Measurements from ENCODE around the gene STH. TPM values are rescaled to one million over a fixed set of nuclear protein-coding genes. Genes with fewer than 3 reads are reported as not detected.

Gene STH
- total RNA-seq, 1 experiment from 2014 or later, result not detected

DNA sequence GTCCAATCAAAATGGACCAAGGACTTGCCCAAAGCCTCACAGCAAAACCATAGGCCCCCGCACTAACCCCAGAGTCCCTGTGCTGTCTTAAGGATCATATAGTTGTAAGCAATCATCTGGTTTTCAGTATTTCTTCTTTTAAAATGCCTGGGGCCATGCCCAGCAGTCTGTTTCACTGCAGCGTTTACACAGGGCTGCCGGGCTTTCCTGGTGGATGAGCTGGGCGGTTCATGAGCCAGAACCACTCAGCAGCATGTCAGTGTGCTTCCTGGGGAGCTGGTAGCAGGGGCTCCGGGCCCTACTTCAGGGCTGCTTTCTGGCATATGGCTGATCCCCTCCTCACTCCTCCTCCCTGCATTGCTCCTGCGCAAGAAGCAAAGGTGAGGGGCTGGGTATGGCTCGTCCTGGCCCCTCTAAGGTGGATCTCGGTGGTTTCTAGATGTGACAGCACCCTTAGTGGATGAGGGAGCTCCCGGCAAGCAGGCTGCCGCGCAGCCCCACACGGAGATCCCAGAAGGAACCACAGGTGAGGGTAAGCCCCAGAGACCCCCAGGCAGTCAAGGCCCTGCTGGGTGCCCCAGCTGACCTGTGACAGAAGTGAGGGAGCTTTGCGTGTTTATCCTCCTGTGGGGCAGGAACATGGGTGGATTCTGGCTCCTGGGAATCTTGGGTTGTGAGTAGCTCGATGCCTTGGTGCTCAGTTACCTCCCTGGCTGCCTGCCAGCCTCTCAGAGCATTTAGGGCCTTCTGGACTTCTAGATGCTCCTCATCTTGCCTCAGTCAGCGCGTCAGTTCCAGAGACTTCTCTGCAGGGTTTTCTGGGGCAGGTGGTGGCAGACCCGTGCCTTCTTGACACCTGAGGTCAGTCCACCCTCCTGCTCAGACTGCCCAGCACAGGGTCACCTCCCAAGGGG is 24.8 kb upstream of the STH start:
- no peak overlapping the region for H3K27ac ChIP-seq
- peaks cover 20% of the 10 kb centered on the region for H3K27me3 ChIP-seq (replicated peaks)
- no peaks in the 10 kb centered on the region for H3K36me3 ChIP-seq
- peaks cover 9% of the 10 kb centered on the region; the same call in 1 of the 2 replicates for H3K9me3 ChIP-seq (replicated peaks)
- no peak overlapping the region for H3K4me3 ChIP-seq
- H3K4me1 ChIP-seq (replicated peaks), result no peaks in the 10 kb centered on the region
- no peak for DNase-seq (ENCODE audit: low read depth in 1 of 2, low spot score in 2 of 2)

- no peaks in the 10 kb centered on the region for H3K4me1 ChIP-seq (replicated peaks)
- H3K27me3 ChIP-seq (replicated peaks), result peaks cover 24% of the 10 kb centered on the region
- H3K4me3 ChIP-seq, result no peak overlapping the region
These were observed 24.0 kb upstream of the STH start for GRCh38 chr17:45974916-45975630.

DNA sequence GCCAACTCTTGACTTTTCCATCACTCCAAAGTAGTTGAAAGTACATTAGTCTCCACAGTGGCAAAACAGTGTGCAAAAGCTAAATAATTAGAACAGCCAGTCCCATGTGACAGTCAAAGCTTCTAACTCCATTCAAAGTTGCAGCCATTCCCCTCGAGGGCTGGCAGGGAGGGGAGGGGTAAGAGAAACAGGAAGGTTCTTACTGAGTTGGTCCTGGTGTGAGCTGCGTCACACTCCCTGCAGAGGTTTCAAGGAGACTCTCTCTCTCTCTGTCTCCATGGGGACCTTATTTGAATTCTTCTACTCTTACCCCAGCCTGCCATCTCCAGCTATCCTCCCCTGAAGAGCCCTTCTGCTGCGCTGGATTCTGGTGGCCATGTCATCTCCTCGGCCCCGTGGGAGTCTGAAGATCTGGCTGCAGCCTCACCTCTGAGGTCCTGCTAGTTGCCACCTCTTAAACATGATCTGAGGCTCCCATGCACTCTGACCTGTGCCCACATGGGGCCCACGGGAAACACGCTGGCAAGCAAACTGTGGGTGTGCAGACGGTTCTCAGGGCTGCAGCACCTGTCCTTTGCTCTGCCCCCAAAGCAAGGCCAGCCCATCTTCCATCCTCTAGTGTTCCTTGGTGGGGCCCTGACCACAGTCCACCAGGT is 23.3 kb upstream of the STH start:
- no peak for DNase-seq (ENCODE audit: low read depth in 1 of 2, low spot score in 2 of 2)
- no peak overlapping the region for H3K27ac ChIP-seq
- peaks cover 24% of the 10 kb centered on the region for H3K27me3 ChIP-seq (replicated peaks)
- no peaks in the 10 kb centered on the region for H3K36me3 ChIP-seq
- H3K4me3 ChIP-seq, result no peak overlapping the region
- no peaks in the 10 kb centered on the region for H3K9me3 ChIP-seq (replicated peaks)
- H3K4me1 ChIP-seq (replicated peaks), result no peaks in the 10 kb centered on the region

More at GRCh38 chr17:45974916-45975630, 24.0 kb upstream of the STH start:
- Histone ChIP-seq H3K36me3 (no peaks in the 10 kb centered on the region), H3K9me3 (replicated peaks) (0 out of 2 replicates have a peak, but pooled peaks cover 5% of the 10 kb centered on the region), H3K27ac (no peak overlapping the region)
- DNase-seq (ENCODE audit: low read depth in 1 of 2, low spot score in 2 of 2), result no peak

GRCh38 chr17:45976391-45976754 is 22.7 kb upstream of the STH start:
- no peaks in the 10 kb centered on the region for H3K4me1 ChIP-seq (replicated peaks)
- peaks cover 28% of the 10 kb centered on the region for H3K27me3 ChIP-seq (replicated peaks)
- H3K9me3 ChIP-seq (replicated peaks), result no peaks in the 10 kb centered on the region
- H3K36me3 ChIP-seq, result no peaks in the 10 kb centered on the region
- DNase-seq (ENCODE audit: low read depth in 1 of 2, low spot score in 2 of 2), result no peak
- no peak overlapping the region for H3K27ac ChIP-seq
- no peak overlapping the region for H3K4me3 ChIP-seq

- H3K36me3 ChIP-seq, result no peaks in the 10 kb centered on the region
- DNase-seq (ENCODE audit: low read depth in 1 of 2, low spot score in 2 of 2), result no peak
- H3K27me3 ChIP-seq (replicated peaks), result peaks cover 31% of the 10 kb centered on the region
- no peaks in the 10 kb centered on the region for H3K9me3 ChIP-seq (replicated peaks)
- no peak overlapping the region for H3K4me3 ChIP-seq
- H3K27ac ChIP-seq, result no peak overlapping the region
- H3K4me1 ChIP-seq (replicated peaks), result no peaks in the 10 kb centered on the region
These were observed 22.1 kb upstream of the STH start for GRCh38 chr17:45976755-45977505.

DNA sequence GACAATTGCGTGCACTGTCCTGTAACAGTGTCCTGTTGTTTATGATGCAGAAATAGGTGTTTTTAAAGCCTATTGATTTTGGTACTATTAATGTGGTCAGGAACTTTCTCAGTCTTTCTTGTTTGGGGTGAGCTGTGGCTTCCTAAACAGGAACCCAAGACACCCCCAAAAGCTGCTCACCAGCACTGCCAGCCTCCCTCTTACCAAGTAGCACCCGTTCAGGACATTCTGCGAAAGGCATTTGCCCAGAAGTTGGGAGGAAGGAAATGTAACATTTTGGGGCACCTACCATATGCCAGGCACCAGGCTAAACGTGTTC is 21.6 kb upstream of the STH start:
- Histone ChIP-seq H3K36me3 (no peaks in the 10 kb centered on the region), H3K27me3 (replicated peaks) (peaks cover 31% of the 10 kb centered on the region), H3K27ac (no peak overlapping the region), H3K9me3 (replicated peaks) (no peaks in the 10 kb centered on the region), H3K4me1 (replicated peaks) (no peaks in the 10 kb centered on the region), H3K4me3 (no peak overlapping the region)
- no peak for DNase-seq (ENCODE audit: low read depth in 1 of 2, low spot score in 2 of 2)

GRCh38 chr17:45977976-45978626 is 20.9 kb upstream of the STH start:
- Histone ChIP-seq H3K27ac (no peak overlapping the region), H3K9me3 (replicated peaks) (no peaks in the 10 kb centered on the region), H3K4me3 (no peak overlapping the region), H3K36me3 (no peaks in the 10 kb centered on the region), H3K4me1 (replicated peaks) (no peaks in the 10 kb centered on the region), H3K27me3 (replicated peaks) (peaks cover 36% of the 10 kb centered on the region)
- no peak for DNase-seq (ENCODE audit: low read depth in 1 of 2, low spot score in 2 of 2)

DNA sequence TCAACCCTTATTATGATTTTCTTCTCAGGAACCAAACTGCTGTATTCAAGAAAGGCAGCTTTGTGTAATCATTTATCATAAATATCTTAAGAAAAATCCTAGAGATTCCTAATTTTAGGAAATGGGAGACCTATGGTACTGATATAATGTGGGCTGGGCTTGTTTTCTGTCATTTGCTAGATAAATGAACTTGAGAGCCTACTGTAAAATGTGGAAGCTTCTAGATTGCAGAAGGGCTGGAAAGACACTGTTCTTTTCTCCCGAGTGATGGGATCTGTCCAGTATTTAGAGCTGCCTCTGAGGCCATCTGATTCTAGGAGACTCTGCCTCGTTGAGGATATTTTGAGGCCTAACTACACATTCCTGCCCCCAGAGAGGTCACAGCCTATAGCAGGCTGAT is 19.9 kb upstream of the STH start:
- Histone ChIP-seq H3K4me1 (replicated peaks) (no peaks in the 10 kb centered on the region), H3K27me3 (replicated peaks) (peaks cover 36% of the 10 kb centered on the region), H3K4me3 (no peak overlapping the region), H3K9me3 (replicated peaks) (no peaks in the 10 kb centered on the region), H3K27ac (no peak overlapping the region), H3K36me3 (no peaks in the 10 kb centered on the region)
- DNase-seq (ENCODE audit: low read depth in 1 of 2, low spot score in 2 of 2), result no peak

GRCh38 chr17:45980855-45981254 is 18.2 kb upstream of the STH start:
- no peaks in the 10 kb centered on the region for H3K4me1 ChIP-seq (replicated peaks)
- H3K4me3 ChIP-seq, result no peak overlapping the region
- no peaks in the 10 kb centered on the region for H3K36me3 ChIP-seq
- H3K27me3 ChIP-seq (replicated peaks), result peaks cover 36% of the 10 kb centered on the region
- no peaks in the 10 kb centered on the region for H3K9me3 ChIP-seq (replicated peaks)
- no peak overlapping the region for H3K27ac ChIP-seq
- DNase-seq (ENCODE audit: low read depth in 1 of 2, low spot score in 2 of 2), result no peak

DNA sequence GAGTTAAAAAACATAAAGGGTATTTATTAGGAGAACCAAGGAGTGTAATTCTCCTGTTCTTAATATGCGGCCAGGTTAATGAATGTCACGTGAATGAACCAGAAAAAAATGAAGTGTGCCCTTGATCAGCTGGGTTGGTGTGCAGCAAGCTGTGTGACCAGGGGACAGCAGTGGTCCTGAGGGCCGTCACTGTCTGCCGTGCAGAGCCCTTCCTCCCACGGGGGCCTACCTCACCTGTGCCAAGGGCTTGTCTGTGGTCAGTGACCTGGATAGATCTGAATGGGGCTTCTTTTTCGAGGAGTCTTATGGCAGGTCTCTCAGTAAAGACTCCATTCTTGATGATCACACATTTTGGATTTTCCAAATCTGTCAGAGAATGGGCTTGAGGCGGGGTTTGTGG is 17.7 kb upstream of the STH start:
- H3K4me1 ChIP-seq (replicated peaks), result no peaks in the 10 kb centered on the region
- H3K27ac ChIP-seq, result no peak overlapping the region
- no peak for DNase-seq (ENCODE audit: low read depth in 1 of 2, low spot score in 2 of 2)
- H3K4me3 ChIP-seq, result no peak overlapping the region
- H3K36me3 ChIP-seq, result no peaks in the 10 kb centered on the region
- H3K9me3 ChIP-seq (replicated peaks), result no peaks in the 10 kb centered on the region
- H3K27me3 ChIP-seq (replicated peaks), result peaks cover 36% of the 10 kb centered on the region

DNA sequence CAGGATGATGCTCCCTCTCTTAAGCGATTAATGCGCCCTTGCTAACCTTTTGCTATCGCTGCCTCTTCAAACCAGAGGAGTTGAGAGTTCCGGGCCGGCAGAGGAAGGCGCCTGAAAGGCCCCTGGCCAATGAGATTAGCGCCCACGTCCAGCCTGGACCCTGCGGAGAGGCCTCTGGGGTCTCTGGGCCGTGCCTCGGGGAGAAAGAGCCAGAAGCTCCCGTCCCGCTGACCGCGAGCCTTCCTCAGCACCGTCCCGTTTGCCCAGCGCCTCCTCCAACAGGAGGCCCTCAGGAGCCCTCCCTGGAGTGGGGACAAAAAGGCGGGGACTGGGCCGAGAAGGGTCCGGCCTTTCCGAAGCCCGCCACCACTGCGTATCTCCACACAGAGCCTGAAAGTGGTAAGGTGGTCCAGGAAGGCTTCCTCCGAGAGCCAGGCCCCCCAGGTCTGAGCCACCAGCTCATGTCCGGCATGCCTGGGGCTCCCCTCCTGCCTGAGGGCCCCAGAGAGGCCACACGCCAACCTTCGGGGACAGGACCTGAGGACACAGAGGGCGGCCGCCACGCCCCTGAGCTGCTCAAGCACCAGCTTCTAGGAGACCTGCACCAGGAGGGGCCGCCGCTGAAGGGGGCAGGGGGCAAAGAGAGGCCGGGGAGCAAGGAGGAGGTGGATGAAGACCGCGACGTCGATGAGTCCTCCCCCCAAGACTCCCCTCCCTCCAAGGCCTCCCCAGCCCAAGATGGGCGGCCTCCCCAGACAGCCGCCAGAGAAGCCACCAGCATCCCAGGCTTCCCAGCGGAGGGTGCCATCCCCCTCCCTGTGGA is 16.0 kb upstream of the STH start:
- H3K9me3 ChIP-seq (replicated peaks), result no peaks in the 10 kb centered on the region
- no peak for DNase-seq (ENCODE audit: low read depth in 1 of 2, low spot score in 2 of 2)
- no peak overlapping the region for H3K4me3 ChIP-seq
- no peaks in the 10 kb centered on the region for H3K36me3 ChIP-seq
- no peaks in the 10 kb centered on the region for H3K4me1 ChIP-seq (replicated peaks)
- peaks cover 35% of the 10 kb centered on the region for H3K27me3 ChIP-seq (replicated peaks)
- H3K27ac ChIP-seq, result no peak overlapping the region

GRCh38 chr17:45983614-45984310 is 15.3 kb upstream of the STH start:
- Histone ChIP-seq H3K36me3 (no peaks in the 10 kb centered on the region), H3K4me3 (no peak overlapping the region), H3K27me3 (replicated peaks) (peaks cover 34% of the 10 kb centered on the region), H3K9me3 (replicated peaks) (no peaks in the 10 kb centered on the region), H3K4me1 (replicated peaks) (no peaks in the 10 kb centered on the region), H3K27ac (no peak overlapping the region)
- no peak for DNase-seq (ENCODE audit: low read depth in 1 of 2, low spot score in 2 of 2)

Data from SJSA1 (cell line).